ENCODE results near the gene DBNL.

GRCh38 chr7:44072364-44073231 is 28.1 kb downstream of the DBNL start:
- TF ChIP-seq EZH2 (IDR thresholded peaks at IDR 0.05; ENCODE audit: borderline replicate concordance, insufficient read depth, low read depth, low read length, poor library complexity, severe bottlenecking): no peak
- TF ChIP-seq CTCF (IDR thresholded peaks at IDR 0.05): peak; percentile 61
